ENCODE measurements around the gene FANCC.
A peak's percentile ranks its signal among the peaks of the same experiment; 100 is the strongest.
"Not testable (repeated sequence)": the region's sequence is repeated elsewhere in the genome, so short reads cannot be mapped to it uniquely, and the experiment has no call there.

The FANCC gene

DNA sequence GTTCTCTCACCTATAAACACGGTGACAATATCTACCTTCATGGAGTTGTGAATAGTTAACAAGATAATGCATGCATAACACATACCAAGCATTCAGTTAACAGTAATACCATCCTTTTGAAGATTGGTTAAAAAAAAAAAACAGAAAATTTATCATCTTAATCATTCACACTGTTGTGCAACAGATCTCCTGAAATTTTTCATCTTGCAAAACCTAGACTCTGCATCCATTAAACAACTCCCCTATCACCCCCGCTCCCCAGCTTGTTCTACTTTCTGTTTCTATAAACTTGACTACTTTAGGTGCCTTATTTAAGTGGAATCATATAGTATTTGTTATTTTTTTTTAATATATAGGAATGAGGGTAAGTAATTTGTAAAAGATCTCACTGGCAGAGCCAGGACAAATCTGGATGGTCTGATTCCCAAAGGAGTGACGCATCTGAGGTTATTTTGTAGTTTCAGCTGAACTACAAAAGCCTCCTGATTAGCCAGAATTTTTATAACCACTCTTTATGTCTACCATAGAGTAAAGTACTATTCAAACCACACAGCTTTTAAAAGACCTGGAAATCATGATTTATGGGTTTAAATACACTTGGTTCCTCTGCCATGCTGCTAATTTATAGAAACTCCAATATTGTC is 93.0 kb downstream of the FANCC start:
- no peak for DNase-seq

DNA sequence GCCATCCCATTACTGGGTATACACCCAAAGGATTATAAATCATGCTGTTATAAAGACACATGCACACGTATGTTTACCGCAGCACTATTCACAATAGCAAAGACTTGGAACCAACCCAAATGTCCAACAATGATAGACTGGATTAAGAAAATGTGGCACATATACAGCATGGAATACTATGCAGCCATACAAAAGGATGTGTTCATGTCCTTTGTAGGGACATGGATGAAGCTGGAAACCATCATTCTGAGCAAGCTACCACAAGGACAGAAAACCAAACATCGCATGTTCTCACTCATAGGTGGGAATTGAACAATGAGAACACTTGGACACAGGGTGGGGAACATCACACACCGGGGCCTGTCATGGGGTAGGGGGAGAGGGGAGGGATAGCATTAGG is 97.2 kb downstream of the FANCC start:
- not testable (repeated sequence) for DNase-seq

DNA sequence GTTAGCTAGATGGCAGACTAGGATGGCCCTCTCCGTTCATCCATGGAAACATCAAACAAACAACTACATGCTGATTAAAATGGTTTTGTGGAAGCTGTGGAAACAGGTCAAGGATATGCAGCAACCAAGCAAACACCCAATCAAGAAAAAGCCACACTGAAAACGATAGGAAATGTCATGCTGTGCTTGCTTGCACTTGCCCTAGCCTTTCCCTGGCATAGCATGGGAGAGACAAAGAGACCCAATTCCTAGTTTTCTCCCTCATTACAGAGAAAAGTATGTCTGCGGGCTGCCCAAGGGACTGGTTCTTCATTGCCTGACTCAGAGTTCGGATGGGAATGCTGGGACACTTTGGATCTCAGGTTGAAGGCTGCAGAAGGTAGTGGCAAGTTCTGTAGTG is 98.7 kb downstream of the FANCC start:
- DNase-seq: no peak

DNA sequence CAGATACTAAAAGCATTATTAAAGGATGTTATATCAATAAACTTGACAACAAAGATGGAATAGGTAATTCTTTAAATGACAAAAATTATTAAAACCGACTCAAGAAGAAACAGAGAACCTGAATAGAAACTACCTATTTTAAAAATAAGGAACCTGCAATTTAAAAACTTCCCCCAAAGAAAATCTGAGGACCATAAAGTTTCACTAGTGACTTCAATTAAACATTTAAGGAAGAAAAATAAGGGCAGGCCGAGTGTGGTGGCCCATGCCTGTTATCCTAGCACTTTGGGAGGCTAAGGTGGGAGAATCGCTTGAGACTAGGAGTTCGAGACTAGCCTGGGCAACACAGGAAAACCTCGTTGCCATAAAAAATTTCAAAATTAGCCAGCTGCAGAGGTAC is 99.6 kb downstream of the FANCC start:
- DNase-seq: no peak

DNA sequence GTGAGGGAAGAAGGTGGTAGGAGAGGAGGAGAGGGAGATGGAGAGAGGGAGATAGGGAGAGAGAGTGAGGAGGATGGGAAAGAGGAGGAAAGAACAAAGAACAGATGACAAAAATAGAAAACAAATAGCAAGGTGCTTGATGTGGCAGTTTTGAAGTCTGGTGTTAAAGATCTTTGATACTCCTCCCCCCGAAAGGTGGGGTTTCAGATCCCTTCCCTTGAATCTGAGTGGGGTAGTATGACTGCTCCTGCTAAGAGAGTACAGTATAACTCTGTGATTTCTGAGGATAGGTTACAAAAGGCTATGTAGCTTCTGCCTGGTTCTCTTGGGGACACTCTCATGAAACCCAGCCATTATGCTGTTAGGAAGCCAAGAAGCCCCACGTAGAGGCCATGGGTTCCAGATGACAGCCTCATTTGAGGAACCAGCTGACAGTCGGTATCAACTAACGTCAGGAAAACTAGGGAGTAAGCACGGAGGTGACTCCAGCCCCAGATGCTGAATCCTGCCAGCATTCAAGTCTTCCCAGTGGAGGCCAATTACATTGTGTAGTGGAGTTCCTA is 102.1 kb downstream of the FANCC start:
- no peak for DNase-seq

DNA sequence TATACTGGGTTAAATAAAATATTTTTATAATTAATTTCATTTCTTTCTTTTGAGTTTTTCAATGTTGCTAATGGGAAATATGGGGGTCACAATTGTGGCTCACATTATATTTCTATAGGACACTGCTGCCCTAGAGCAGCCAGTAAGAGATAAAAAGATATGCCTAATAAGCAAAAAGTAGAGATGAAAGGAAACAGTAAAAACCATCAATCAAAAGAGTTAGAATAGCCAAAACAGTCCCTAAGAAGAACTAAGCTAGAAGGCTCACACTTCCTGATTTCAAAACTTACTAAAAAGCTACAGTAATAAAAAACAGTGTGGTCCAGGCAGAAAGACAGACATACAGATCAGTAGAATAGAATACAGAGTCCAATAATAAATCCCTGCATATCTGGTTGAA is 104.4 kb downstream of the FANCC start:
- DNase-seq: no peak

DNA sequence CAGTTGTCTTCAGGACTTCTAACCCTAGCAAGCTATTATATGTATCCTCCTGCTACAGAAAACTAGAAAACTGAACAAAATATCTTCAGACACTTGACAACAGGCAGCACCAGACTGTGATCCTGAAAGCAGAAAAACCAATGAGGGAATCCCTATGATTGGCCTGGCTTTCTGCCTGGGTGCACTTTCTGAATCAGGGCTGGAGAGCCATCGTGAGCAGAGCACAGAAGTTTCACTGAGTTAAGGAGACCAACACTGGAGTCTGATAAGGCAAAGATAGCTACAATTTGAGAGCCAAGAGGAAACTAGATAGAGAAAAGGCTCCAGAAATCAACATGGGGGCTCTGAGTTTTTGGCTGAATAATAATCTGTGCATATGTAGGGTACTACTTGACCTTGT is 106.5 kb downstream of the FANCC start:
- no peak for DNase-seq

DNA sequence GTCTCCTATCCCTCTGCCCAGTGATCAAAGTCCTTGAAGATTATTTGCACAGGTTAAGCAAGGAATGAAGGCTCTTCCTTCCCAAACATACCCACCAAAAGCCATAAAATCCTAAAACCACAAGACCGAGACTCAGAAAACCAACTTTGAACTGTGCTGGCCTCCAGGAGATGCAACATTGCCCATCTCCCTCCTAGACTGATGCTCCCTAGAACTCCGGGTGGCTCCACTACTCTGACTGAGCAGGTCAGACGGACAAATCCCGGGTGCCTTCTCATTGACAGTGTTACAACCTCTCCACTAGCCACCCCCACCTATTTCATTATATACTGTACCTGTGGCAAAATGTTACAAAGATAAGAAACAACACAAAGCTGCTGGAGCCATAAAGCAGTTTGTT is 110.1 kb downstream of the FANCC start:
- no peak for DNase-seq

DNA sequence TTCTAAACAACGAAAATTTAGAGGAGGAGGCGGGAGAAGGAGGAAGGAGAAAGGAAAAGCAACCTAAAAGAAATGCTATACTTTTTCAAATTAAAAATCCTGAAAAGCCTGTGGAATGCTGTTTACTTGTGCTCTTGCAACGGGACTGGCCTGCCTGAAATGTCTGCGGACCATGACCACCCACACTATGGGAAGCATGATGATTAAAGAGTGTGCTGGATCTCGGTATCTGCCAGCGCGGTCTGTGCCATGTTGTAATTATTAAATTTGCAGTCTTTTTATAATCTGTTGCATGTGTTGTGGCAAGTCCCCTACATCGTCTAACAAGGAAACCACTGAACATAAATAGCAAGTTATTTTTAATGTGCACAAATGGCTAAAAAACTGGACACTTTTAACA is 111.4 kb downstream of the FANCC start:
- no peak for DNase-seq

DNA sequence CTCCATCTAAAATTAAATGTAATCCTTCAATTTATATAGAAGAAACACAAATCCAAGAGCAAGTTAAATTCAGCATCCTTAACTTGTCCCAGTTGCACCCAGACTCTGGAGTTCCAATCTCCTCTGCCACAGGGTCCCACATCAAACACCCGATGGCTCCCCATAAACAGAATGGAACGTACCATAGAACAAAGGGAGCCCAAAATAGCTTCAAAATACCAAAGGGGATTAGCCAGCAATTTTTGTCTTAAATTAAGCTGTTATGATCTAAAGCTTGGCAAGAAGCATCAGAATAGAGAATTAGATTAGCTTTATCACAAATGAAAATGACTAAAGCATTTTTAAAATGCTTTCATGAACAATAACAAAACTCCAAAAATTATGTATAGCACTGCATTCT is 112.8 kb downstream of the FANCC start:
- DNase-seq: no peak

DNA sequence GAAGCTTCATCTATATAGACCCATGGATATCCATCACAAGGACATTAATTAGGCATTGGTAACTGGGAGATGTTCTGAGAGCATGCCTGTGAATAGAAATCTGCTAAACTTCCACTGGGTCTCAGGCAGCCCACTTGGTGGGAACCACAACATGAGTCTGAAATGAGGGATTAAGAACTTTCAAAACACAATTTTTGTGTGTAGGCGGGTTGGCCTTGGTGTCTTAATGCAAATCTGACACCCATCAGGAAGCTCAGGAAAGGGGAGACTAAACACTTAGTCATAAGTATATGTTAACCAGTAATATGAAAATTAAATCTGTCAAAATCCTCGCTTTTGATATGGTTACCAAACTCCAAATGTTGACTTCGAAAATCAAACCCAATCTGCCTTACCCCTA is 113.2 kb downstream of the FANCC start:
- DNase-seq: no peak

DNA sequence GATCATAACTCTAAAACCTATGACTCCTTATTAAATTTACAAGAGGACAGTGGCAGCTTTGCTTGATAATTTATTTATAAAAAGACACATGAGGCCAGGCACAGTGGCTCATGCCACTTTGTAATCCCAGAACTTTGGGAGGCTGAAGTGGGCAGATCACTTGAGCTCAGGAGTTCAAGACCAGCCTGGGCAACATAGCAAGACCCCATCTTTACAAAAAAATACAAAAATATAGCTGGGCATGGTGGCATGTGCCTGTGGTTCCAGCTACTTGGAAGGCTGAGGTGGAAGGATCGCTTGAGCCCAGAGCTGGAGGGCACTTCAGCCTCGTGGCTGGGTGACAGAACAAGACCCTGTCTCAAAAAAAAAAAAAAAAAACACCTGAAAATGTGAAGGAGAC is 114.5 kb downstream of the FANCC start:
- DNase-seq: not testable (repeated sequence)

DNA sequence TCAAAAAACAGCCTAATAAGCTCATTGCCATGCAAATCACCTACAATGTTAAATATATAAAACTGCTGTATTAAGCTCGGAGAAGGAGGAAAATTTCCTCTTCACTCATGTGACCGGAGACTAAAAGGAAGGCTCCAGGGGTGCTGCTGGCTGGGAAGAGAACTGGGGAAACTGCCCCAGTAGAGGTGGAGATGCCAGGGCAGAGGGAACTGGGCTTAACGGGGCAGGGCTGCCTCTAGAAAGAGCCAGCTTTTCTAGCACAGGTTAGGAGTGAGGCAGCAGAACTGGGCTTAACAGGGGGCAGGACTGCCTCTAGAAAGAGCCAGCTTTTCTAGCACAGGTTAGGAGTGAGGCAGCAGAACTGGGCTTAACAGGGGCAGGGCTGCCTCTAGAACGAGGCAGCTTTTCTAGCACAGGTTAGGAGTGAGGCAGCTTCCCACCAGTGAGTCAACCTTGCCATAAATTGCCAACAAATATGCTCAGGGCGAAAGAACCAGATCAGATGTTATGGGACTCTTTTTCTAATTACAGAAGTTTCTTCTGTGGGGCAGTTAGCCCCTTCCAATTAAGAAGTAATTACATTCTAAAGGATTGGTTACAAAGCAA is 115.3 kb downstream of the FANCC start:
- DNase-seq: no peak

DNA sequence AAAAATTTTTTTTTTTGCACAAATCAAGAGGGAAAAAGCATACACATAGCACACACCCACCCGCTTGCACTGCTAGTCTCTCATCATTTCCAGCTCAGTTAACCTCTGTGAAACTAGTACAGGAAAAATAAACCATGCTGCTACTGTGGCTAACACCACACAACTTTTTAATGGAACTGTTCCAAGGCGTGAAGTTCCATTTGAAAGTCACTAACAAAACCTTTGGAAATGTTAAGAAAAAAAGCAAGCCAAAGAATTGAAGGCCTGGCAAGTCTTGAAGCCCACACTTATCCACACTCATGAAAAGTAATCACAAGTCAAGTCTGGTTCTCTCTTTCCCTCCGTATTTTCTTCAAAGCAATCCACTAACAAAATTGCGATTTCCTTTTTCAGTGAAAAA is 116.3 kb downstream of the FANCC start:
- peak; percentile 16 for DNase-seq

DNA sequence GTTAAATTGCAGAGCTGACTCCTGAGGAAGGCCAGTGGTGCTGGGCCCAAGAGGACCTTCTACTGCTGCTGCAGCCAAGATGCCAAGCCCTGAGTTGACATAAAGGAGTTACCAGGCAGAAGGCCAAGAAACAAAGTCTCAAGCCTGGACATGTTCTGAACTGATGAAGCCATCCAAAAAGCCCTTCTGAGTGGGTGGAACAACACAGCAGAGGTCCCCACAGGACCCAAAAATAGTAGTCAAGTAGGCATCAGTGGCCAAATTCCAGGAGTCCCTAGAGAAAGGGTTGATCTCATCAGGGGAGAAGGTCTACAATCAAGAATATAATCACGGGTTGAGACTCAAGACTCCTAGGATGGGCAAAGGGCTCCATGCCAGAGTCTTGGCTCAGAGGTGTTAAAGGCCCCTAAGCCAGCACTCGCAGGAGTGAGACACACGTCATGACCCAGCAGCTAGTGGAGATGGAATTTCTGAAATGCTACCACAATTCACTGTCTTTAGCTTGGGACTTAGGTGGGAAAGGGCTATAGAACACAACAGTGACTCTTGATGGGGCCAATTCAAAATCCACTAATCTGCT is 119.7 kb downstream of the FANCC start:
- DNase-seq: no peak

DNA sequence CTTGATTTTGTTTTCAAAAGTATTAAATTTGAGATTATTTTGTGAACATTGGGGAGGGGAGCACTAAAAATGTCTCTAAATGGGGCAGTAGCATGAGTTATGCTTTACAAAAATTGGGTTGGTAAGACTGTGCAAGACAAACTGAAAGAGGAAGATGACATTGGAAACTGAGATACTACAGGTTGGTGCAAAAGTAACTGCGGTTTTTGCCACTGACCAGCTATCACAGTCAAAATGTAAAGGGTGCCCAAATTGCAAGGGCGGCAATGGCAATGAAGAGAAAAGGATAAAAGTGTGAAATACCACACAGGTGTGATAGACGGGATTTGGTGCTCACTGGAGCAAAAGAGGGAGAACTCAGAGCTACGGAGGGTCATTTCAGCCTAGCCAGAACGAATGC is 124.0 kb downstream of the FANCC start:
- no peak for DNase-seq

DNA sequence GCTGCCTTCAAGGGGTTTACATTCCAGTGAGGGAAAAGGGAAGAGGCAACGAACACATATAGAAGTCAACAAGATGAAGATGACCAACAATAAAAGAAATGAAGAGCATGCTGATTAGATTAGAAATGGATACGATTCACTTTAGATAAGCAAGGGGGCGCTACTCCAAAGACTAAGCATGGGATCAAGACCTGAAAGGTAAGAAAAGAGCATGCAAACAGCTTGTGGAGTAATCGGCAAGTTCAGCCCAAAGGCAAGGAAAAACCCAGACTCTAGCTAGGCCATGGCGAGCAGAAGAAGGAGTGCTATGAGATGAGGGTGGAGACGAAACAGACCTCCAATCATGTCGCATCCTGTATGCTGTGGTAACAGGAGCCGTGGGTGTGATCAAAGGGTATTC is 124.4 kb downstream of the FANCC start:
- DNase-seq: no peak

DNA sequence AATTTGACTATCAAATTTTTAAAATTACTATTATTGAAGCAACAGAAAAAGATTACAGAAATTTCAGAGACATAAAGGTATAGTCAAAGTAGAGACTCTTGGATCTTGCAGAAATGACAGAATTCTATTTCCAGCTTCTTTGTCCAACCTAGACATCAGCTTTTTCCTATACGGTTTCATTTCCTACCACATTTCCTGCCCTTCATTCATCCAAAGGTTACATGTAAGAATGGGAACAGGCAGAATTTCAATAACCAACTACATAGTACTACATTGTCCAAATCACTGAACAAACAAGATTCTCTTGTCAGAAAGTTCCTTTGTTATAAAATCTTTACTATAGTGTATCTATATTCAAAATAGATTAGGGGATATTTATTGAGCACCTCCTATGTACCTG is 124.9 kb downstream of the FANCC start:
- no peak for DNase-seq

DNA sequence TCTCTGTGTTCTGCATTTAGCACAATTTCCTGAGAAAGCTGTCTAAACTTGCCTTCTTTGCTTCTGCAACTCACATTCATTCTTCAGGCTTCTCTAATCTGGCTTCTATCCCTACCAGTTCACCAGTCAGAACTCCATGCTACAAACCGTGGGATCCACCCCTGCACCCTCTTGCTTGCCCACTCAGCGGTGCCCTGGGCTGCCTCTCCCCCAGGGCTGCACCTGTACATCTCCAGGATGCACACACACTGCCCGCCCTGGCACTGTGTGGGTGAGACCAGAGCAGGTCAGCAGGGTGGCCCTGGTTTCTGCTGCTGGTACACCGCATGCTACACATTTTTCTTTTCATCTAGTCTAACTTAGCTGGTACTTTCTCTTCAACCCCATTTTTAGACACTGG is 127.1 kb downstream of the FANCC start:
- no peak for DNase-seq

DNA sequence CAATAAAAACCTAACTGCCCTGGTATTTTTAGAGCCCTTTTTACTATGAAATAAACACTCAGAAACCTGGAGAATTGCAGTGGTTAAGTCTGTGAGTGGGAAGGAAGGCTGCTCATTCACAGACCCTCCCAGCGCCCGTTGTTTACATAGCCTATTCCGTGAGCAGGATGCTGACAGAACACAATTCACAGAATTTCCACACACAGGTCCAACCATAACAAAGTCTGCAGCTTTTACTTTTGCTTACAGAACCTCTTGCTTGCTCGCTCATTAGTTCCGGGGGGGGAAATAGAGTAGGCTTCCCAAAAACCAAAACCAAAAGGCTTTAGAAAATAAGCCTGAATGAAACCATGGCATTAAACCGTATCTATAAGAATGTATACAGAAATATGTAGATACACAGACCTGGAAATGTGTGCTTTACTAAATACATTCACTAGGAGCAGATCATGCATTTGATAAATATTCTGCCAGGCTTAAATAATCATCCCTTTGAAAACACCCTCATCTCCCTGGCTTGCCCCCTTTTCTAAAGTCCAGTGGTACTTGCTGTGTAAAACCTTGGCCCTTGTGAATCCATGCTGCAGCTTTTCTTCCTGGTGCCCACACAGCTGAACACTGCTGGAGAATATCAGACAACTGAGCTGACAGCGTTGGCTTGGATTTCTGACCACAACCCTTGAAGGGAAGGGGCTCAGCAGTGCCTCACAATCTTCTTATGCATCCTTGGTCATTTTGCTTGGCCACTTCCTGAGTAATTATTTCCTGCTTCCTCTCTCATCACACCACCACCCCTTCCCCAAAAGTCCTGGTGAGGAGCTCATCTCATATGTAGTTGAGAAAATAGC is 128.0 kb downstream of the FANCC start:
- DNase-seq: no peak

DNA sequence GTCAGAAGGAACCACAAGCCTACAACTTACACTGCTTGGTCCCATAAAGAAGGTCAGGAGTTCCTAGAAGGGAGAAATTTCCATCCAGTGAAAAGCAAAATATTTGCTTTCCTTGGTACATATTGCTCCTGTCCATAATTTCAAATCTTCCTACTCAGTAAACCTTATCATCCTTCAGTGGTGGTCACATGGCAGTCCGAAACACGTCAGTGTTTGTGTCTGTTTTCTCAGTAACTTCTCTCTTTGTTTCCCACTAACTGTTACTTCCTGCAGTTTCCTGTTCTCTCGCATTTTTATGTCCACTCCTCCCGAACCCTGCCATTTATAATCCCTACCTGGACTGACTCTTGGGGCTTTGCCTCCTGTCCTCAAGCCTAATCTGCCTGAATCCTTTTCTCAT is 129.1 kb downstream of the FANCC start:
- DNase-seq: no peak

DNA sequence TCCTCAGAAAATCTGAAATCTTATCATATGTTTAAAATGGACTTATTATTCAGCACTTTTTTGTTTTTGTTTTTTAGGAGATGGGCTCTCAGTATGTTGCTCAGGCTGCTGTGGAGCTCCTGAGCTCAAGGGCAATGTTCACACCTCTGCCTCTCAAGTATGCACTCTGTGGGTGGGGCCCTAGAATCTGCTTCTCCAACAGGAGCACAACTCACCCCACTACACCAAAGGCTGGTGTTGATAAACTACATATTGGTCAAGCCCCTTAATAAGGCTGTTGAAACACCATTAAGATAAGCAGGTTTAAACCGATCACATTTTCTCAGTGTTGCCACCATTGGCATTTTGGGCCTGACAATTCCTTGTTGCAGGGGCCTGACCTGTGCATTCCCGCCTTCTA is 131.6 kb downstream of the FANCC start:
- no peak for DNase-seq

DNA sequence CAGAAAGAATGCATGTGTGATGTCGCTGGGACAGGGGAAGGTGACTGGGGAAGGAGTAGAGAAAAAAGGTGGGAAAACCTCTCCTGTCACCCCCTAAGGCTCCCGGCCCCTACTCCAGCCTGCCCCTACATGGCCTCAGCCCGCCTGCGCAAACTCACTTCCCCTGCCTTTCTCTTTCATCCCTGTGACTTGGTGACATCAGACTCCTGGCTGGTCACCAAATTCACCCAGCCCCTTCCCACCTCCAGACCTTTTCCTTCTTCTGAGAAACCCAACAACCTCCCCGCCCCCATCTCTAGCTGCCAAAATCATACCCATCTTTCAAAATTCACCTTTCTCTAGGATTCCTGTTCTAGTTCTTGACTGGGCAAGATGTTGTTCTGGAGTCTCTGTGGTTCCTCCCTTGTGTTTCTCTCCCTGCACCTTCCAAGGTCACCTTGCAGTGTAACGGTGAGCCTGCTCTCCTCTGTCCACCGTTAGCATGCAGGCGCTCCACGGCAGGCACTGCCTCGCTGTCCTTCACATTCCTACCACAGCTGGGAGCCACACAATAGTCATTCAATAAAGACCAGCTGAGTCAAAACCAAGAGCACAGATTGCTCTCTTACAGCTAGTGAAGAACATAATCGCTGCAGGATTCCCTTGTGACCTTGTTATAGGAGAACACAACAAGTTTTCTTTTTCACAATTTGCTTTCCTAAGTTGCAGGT is 134.5 kb downstream of the FANCC start:
- DNase-seq: peak; percentile 25
